ENCODE measurements around the gene CDCA7L. TPM values are rescaled to one million over a fixed set of nuclear protein-coding genes. Genes with fewer than 3 reads are reported as not detected.
A peak's percentile ranks its signal among the peaks of the same experiment; 100 is the strongest.

Gene CDCA7L
- total RNA-seq, 1 donor from 2014 or later = 15.2 TPM

DNA sequence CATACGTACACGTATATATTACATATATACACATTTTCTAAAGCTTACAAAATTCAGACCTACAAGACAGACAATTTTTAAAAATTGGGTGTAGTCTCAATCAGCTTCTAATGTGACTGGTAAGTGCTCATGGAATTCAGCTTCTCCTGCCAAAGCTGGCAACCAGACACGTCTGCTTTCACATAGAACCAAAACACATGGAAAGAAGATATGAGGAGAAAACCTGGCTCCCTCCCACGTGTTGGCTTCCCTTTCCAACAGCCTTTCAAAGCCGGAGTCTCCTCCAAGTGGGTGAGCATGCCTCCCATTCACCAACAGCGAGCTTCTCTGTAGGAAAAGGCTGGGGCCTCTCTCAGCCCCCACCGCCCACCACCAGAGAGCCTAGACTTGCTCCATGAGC lies 33.4 kb downstream of the CDCA7L start:
- no peaks in the 10 kb centered on the region for H4K20me1 ChIP-seq (ENCODE audit: insufficient read depth, low read length)
- H3K4me1 ChIP-seq (ENCODE audit: insufficient read depth, low read length) = no peaks in the 10 kb centered on the region
- no peak overlapping the region for H2AFZ ChIP-seq (ENCODE audit: low read depth, low read length)
- no peaks in the 10 kb centered on the region for H3K27me3 Mint-ChIP-seq (ENCODE audit: low read depth, unreplicated experiment)
- DNase-seq (ENCODE audit: low read depth) = peak; percentile 80
- H3K27ac Mint-ChIP-seq (ENCODE audit: unreplicated experiment) = no peak overlapping the region
- H3K27me3 ChIP-seq (ENCODE audit: insufficient read depth, low read length) = no peaks in the 10 kb centered on the region
- no peaks in the 10 kb centered on the region for H3K9me3 Mint-ChIP-seq (ENCODE audit: unreplicated experiment)
- no peak overlapping the region for H3K4me2 ChIP-seq (ENCODE audit: low read length)
- no peaks in the 10 kb centered on the region for H3K9me3 ChIP-seq (ENCODE audit: insufficient read depth, low read depth, low read length)
- no peak overlapping the region for H3K4me3 Mint-ChIP-seq (ENCODE audit: unreplicated experiment)
- no peak overlapping the region for H3K27ac ChIP-seq (ENCODE audit: low read depth, low read length)
- H3K4me3 ChIP-seq (ENCODE audit: insufficient read depth, low read depth, low read length) = no peak overlapping the region
- H3K9ac ChIP-seq (ENCODE audit: low read length) = no peak overlapping the region
- TF ChIP-seq, protein P1, sequence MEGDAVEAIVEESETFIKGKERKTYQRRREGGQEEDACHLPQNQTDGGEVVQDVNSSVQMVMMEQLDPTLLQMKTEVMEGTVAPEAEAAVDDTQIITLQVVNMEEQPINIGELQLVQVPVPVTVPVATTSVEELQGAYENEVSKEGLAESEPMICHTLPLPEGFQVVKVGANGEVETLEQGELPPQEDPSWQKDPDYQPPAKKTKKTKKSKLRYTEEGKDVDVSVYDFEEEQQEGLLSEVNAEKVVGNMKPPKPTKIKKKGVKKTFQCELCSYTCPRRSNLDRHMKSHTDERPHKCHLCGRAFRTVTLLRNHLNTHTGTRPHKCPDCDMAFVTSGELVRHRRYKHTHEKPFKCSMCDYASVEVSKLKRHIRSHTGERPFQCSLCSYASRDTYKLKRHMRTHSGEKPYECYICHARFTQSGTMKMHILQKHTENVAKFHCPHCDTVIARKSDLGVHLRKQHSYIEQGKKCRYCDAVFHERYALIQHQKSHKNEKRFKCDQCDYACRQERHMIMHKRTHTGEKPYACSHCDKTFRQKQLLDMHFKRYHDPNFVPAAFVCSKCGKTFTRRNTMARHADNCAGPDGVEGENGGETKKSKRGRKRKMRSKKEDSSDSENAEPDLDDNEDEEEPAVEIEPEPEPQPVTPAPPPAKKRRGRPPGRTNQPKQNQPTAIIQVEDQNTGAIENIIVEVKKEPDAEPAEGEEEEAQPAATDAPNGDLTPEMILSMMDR (IDR thresholded peaks at IDR 0.05; ENCODE audit: insufficient read depth, low read depth, low read length) = no peak
- TF ChIP-seq EZH2 (IDR thresholded peaks at IDR 0.05; ENCODE audit: insufficient read depth, low read length) = no peak
- peaks cover 5% of the 10 kb centered on the region for H3K36me3 ChIP-seq (ENCODE audit: insufficient read depth, low read length)
- H3K79me2 ChIP-seq (ENCODE audit: insufficient read depth, low read length) = no peaks in the 10 kb centered on the region
- peaks cover 8% of the 10 kb centered on the region for H3K36me3 Mint-ChIP-seq (ENCODE audit: low read depth, unreplicated experiment)
- H3K4me1 Mint-ChIP-seq (ENCODE audit: low read depth, unreplicated experiment) = no peaks in the 10 kb centered on the region
- FAIRE-seq = no peak

DNA sequence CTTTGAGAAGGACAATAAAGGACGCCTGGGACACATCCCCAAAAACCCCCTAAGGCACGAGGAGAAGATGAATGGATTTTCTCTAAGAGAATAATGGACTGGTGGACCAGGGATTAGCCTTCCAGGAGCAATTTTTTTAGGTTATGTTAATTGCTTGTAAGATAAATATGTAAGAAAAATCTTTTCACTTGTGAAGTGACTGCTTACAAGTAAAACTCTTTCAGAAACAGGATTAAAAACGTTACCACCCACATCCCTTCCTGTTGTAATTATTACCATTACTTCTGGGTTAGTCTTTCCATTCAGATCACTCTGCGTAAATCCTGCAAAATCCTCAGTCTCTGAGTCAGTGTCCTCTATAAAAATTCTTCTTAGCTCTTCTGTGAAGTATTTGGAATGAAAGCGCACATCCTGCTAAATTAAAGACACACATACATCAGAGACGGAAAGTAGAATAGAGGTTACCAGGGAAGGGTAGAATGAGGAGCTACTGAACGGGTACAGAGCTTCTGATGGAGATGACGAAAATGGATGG lies 34.3 kb downstream of the CDCA7L start:
- H3K4me2 ChIP-seq (ENCODE audit: low read length) = no peak overlapping the region
- H3K9me3 ChIP-seq (ENCODE audit: insufficient read depth, low read depth, low read length) = no peaks in the 10 kb centered on the region
- peaks cover 5% of the 10 kb centered on the region for H3K36me3 ChIP-seq (ENCODE audit: insufficient read depth, low read length)
- DNase-seq (ENCODE audit: low read depth) = peak; percentile 67
- no peaks in the 10 kb centered on the region for H3K4me1 Mint-ChIP-seq (ENCODE audit: low read depth, unreplicated experiment)
- H4K20me1 ChIP-seq (ENCODE audit: insufficient read depth, low read length) = no peaks in the 10 kb centered on the region
- no peak overlapping the region for H3K27ac Mint-ChIP-seq (ENCODE audit: unreplicated experiment)
- FAIRE-seq = peak; percentile 56
- H3K9me3 Mint-ChIP-seq (ENCODE audit: unreplicated experiment) = no peaks in the 10 kb centered on the region
- H3K27me3 Mint-ChIP-seq (ENCODE audit: low read depth, unreplicated experiment) = no peaks in the 10 kb centered on the region
- H3K36me3 Mint-ChIP-seq (ENCODE audit: low read depth, unreplicated experiment) = peaks cover 8% of the 10 kb centered on the region
- H3K27me3 ChIP-seq (ENCODE audit: insufficient read depth, low read length) = no peaks in the 10 kb centered on the region
- H3K4me1 ChIP-seq (ENCODE audit: insufficient read depth, low read length) = no peaks in the 10 kb centered on the region
- H3K79me2 ChIP-seq (ENCODE audit: insufficient read depth, low read length) = no peaks in the 10 kb centered on the region
- H2AFZ ChIP-seq (ENCODE audit: low read depth, low read length) = no peak overlapping the region
- no peak overlapping the region for H3K4me3 Mint-ChIP-seq (ENCODE audit: unreplicated experiment)
- no peak overlapping the region for H3K4me3 ChIP-seq (ENCODE audit: insufficient read depth, low read depth, low read length)
- TF ChIP-seq EZH2 (IDR thresholded peaks at IDR 0.05; ENCODE audit: insufficient read depth, low read length) = no peak
- TF ChIP-seq, protein P1 (IDR thresholded peaks at IDR 0.05; ENCODE audit: insufficient read depth, low read depth, low read length) = no peak
- H3K27ac ChIP-seq (ENCODE audit: low read depth, low read length) = no peak overlapping the region
- H3K9ac ChIP-seq (ENCODE audit: low read length) = no peak overlapping the region

DNA sequence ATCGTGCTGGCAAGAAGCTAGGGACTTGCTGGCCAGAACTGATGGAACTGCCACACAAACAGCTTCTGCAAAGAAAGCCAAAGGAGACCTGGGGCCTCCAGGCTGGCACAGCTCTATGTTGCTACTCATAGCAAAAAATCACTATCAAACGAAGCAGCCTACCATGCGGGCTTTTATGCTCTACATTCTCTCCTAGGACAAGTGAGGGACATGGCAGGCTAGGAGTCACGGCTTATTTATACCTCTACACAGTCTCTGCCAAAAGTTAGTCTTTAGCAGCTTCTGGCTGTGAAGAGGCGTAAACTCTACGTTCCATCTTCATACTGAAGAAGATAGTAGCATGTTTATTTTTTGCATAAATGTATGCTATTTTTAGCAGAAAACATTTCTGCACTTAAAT lies 35.4 kb downstream of the CDCA7L start:
- H4K20me1 ChIP-seq (ENCODE audit: insufficient read depth, low read length) = no peaks in the 10 kb centered on the region
- H3K36me3 ChIP-seq (ENCODE audit: insufficient read depth, low read length) = peaks cover 5% of the 10 kb centered on the region
- H3K27ac ChIP-seq (ENCODE audit: low read depth, low read length) = no peak overlapping the region
- no peaks in the 10 kb centered on the region for H3K79me2 ChIP-seq (ENCODE audit: insufficient read depth, low read length)
- DNase-seq (ENCODE audit: low read depth) (no peak), FAIRE-seq (no peak)
- H2AFZ ChIP-seq (ENCODE audit: low read depth, low read length) = no peak overlapping the region
- no peaks in the 10 kb centered on the region for H3K4me1 ChIP-seq (ENCODE audit: insufficient read depth, low read length)
- Mint-ChIP-seq H3K9me3 (ENCODE audit: unreplicated experiment) (no peaks in the 10 kb centered on the region), H3K27ac (ENCODE audit: unreplicated experiment) (no peak overlapping the region), H3K4me1 (ENCODE audit: low read depth, unreplicated experiment) (no peaks in the 10 kb centered on the region), H3K36me3 (ENCODE audit: low read depth, unreplicated experiment) (peaks cover 8% of the 10 kb centered on the region), H3K27me3 (ENCODE audit: low read depth, unreplicated experiment) (no peaks in the 10 kb centered on the region), H3K4me3 (ENCODE audit: unreplicated experiment) (no peak overlapping the region)
- no peaks in the 10 kb centered on the region for H3K9me3 ChIP-seq (ENCODE audit: insufficient read depth, low read depth, low read length)
- TF ChIP-seq EZH2 (IDR thresholded peaks at IDR 0.05; ENCODE audit: insufficient read depth, low read length) = no peak
- TF ChIP-seq, protein P1 (IDR thresholded peaks at IDR 0.05; ENCODE audit: insufficient read depth, low read depth, low read length) = no peak
- H3K4me3 ChIP-seq (ENCODE audit: insufficient read depth, low read depth, low read length) = no peak overlapping the region
- H3K9ac ChIP-seq (ENCODE audit: low read length) = no peak overlapping the region
- no peak overlapping the region for H3K4me2 ChIP-seq (ENCODE audit: low read length)
- H3K27me3 ChIP-seq (ENCODE audit: insufficient read depth, low read length) = no peaks in the 10 kb centered on the region

Measured in astrocyte (in vitro differentiated cells and primary cell).